HepG2 (cell line): ENCODE results near the gene TP53TG5. TPM values are rescaled to one million over a fixed set of nuclear protein-coding genes. Genes with fewer than 3 reads are reported as not detected.

ENCODE experiments used
- CENPT ChIP-seq: sonication (generic); formaldehyde crosslinking; IDR thresholded peaks from 2 replicates; pipeline ENCODE4 v1.8.0; 2022; ENCODE audit warnings: low read depth, mild to moderate bottlenecking, moderate library complexity, missing genetic modification reagents
- CTCF ChIP-seq: sonication (generic); formaldehyde crosslinking; IDR thresholded peaks from 2 replicates; pipeline ENCODE4 v1.5.0; 2020; ENCODE audit warnings: mild to moderate bottlenecking, missing genetic modification reagents, moderate library complexity
- GATAD1 ChIP-seq: IDR thresholded peaks from 2 replicates; pipeline ENCODE4 v1.6.1; 2016; ENCODE audit warnings: missing genetic modification reagents, missing compliant biosample characterization
- GLMP ChIP-seq: sonication (generic); formaldehyde crosslinking; IDR thresholded peaks from 2 replicates; pipeline ENCODE4 v1.9.0; 2021; ENCODE audit warnings: missing genetic modification reagents, mild to moderate bottlenecking, borderline replicate concordance
- HMGXB3 ChIP-seq: sonication (generic); formaldehyde crosslinking; IDR thresholded peaks from 2 replicates; pipeline ENCODE4 v1.4.0; 2020; ENCODE audit warnings: missing genetic modification reagents, borderline replicate concordance
- IKZF4 ChIP-seq: sonication (generic); formaldehyde crosslinking; IDR thresholded peaks from 2 replicates; pipeline ENCODE4 v1.5.1; 2020; ENCODE audit warnings: borderline replicate concordance, mild to moderate bottlenecking, low read depth, missing genetic modification reagents; ENCODE audit errors: not compliant biosample characterization
- JARID2 ChIP-seq: sonication (generic); formaldehyde crosslinking; IDR thresholded peaks from 2 replicates; pipeline ENCODE4 v1.8.1; 2023; ENCODE audit warnings: missing genetic modification reagents, inconsistent platforms; ENCODE audit not compliant: insufficient replicate concordance
- MED1 ChIP-seq: sonication (generic); formaldehyde crosslinking; IDR thresholded peaks from 2 replicates; pipeline ENCODE4 v1.4.0; 2020; ENCODE audit warnings: missing genetic modification reagents
- MXD3 ChIP-seq: IDR thresholded peaks from 2 replicates; pipeline ENCODE4 v1.6.1; 2016; ENCODE audit warnings: mild to moderate bottlenecking, missing biosample characterization, missing genetic modification reagents
- NFE2L2 ChIP-seq: fragments of 150-350 bp; IDR thresholded peaks from 2 replicates; pipeline ENCODE4 v1.6.1; 2014; ENCODE audit warnings: low read length
- NFKB2 ChIP-seq: sonication (generic); formaldehyde crosslinking; IDR thresholded peaks from 2 replicates; pipeline ENCODE4 v1.4.0; 2020; ENCODE audit warnings: missing genetic modification reagents, borderline replicate concordance
- NKX3-1 ChIP-seq: sonication (generic); formaldehyde crosslinking; IDR thresholded peaks from 2 replicates; pipeline ENCODE4 v1.5.0; 2020; ENCODE audit warnings: missing genetic modification reagents
- PAF1 ChIP-seq: IDR thresholded peaks from 2 replicates; pipeline ENCODE4 v1.6.1; 2016; ENCODE audit warnings: missing genetic modification reagents, missing compliant biosample characterization
- PREB ChIP-seq: sonication (generic); formaldehyde crosslinking; IDR thresholded peaks from 2 replicates; pipeline ENCODE4 v1.4.0; 2020; ENCODE audit warnings: missing genetic modification reagents
- RBFOX2 ChIP-seq: fragments of 200-400 bp; formaldehyde crosslinking; IDR thresholded peaks from 2 replicates; pipeline ENCODE4 v1.6.1; 2017; ENCODE audit warnings: low read depth, mild to moderate bottlenecking, low read length
- SALL2 ChIP-seq: sonication (generic); formaldehyde crosslinking; IDR thresholded peaks from 2 replicates; pipeline ENCODE4 v1.8.1; 2023; ENCODE audit warnings: mild to moderate bottlenecking, missing genetic modification reagents, inconsistent platforms
- ZBTB38 ChIP-seq: sonication (generic); formaldehyde crosslinking; IDR thresholded peaks from 2 replicates; pipeline ENCODE4 v1.5.1; 2020; ENCODE audit warnings: mild to moderate bottlenecking, missing genetic modification reagents
- ZMYM3 ChIP-seq: sonication (generic); formaldehyde crosslinking; IDR thresholded peaks from 2 replicates; pipeline ENCODE4 v1.5.1; 2020; ENCODE audit warnings: mild to moderate bottlenecking, missing genetic modification reagents
- polyA plus RNA-seq, 8 experiments: library from polyadenylated mRNA; depleted of rRNA in 3 of 8; stranded (reverse) in 7 of 8; unstranded in 1 of 8; fragments of >200 nt; fragmentation: Illumina TruSeq in 4 of 8; extraction: Trizol in 4 of 8; gene quantifications; 2 replicates each; pipeline versions ENCODE4 v1.2.1 to v1.2.3, GENCODE V29; 2011 to 2016; ENCODE audit warnings: low read depth in 4 of 8, missing spikeins in 1 of 8, mixed read lengths in 1 of 8; ENCODE audit not compliant: insufficient read depth in 1 of 8
- total RNA-seq, 5 experiments: library from RNA; depleted of rRNA; stranded (reverse); fragments of >200 nt; fragmentation: Illumina TruSeq; extraction: Trizol; gene quantifications; 2 replicates each; pipeline ENCODE4 v1.2.3, GENCODE V29; 2016; ENCODE audit warnings: low read depth in 1 of 5

Gene TP53TG5
- total and polyA plus RNA-seq, 2 of the 13 experiments (the other 11 are each of a cell fraction or from before 2014, with no cell fraction given): 0.11 TPM; not detected in 1

GRCh38 chr20:45338121-45339030, 39.7 kb downstream of the TP53TG5 start (continued):
- TF ChIP-seq IKZF4 (CRISPR knock-in tag) (no peak), PAF1 (CRISPR knock-in tag) (no peak), GLMP (CRISPR knock-in tag) (no peak), NFKB2 (CRISPR knock-in tag) (no peak), CENPT (CRISPR knock-in tag) (no peak), NFE2L2 (no peak), RBFOX2 (peak; percentile 28; the same call in 1 of the 2 replicates), JARID2 (no peak), PREB (no peak), ZMYM3 (CRISPR knock-in tag) (no peak), CTCF (CRISPR knock-in tag) (no peak), MXD3 (CRISPR knock-in tag) (no peak), NKX3-1 (CRISPR knock-in tag) (no peak), HMGXB3 (0 out of 2 replicates have a peak, but pooled peaks have one; percentile 16), GATAD1 (CRISPR knock-in tag) (peak; percentile 35; the same call in 1 of the 2 replicates), MED1 (CRISPR knock-in tag) (peak; percentile 73), ZBTB38 (no peak; the same call in 1 of the 2 replicates), SALL2 (CRISPR knock-in tag) (no peak)
